ENCODE data around the gene FAM8A1. TPM values are rescaled to one million over a fixed set of nuclear protein-coding genes. Genes with fewer than 3 reads are reported as not detected.

Gene FAM8A1
- total RNA-seq, 1 donor from 2014 or later = 6.4 TPM

GRCh38 chr6:17601386-17601703 lies 1.2 kb downstream of the FAM8A1 start:
- TF ChIP-seq, protein P1, sequence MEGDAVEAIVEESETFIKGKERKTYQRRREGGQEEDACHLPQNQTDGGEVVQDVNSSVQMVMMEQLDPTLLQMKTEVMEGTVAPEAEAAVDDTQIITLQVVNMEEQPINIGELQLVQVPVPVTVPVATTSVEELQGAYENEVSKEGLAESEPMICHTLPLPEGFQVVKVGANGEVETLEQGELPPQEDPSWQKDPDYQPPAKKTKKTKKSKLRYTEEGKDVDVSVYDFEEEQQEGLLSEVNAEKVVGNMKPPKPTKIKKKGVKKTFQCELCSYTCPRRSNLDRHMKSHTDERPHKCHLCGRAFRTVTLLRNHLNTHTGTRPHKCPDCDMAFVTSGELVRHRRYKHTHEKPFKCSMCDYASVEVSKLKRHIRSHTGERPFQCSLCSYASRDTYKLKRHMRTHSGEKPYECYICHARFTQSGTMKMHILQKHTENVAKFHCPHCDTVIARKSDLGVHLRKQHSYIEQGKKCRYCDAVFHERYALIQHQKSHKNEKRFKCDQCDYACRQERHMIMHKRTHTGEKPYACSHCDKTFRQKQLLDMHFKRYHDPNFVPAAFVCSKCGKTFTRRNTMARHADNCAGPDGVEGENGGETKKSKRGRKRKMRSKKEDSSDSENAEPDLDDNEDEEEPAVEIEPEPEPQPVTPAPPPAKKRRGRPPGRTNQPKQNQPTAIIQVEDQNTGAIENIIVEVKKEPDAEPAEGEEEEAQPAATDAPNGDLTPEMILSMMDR (conservative IDR thresholded peaks at IDR 0.05; ENCODE audit: low read depth, low read length) = no peak
- DNase-seq (ENCODE audit: low read depth) = no peak
- peak overlapping the region; percentile 83 for H3K4me3 ChIP-seq (ENCODE audit: low read depth, low read length)

- no peak overlapping the region for H3K4me3 ChIP-seq (ENCODE audit: low read depth, low read length)
- DNase-seq (ENCODE audit: low read depth) = no peak
- TF ChIP-seq, protein P1 (conservative IDR thresholded peaks at IDR 0.05; ENCODE audit: low read depth, low read length) = no peak
Measured at GRCh38 chr6:17602888-17603287, 2.8 kb downstream of the FAM8A1 start.

DNA sequence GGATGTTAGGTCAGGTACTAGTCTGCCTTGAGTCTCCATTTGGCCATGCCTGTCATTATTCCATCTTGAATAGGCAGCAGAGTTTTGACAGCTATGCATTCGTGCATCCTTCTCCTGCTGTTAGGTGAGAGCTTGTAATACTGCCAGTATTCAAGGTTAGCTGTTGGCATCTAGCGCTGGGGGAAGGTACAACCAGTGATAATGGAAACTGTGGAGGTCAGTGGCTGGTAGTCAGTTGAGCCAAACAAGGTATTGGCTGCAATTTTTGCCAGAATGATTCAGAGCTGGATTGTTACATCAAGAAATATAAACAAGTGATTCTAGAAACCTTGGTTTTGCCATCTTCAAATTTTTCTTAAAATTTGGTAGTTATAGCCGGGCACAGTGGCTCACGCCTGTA lies 6.5 kb downstream of the FAM8A1 start:
- TF ChIP-seq, protein P1 (conservative IDR thresholded peaks at IDR 0.05; ENCODE audit: low read depth, low read length) = no peak
- no peak for DNase-seq (ENCODE audit: low read depth)
- no peak overlapping the region for H3K4me3 ChIP-seq (ENCODE audit: low read depth, low read length)

DNA sequence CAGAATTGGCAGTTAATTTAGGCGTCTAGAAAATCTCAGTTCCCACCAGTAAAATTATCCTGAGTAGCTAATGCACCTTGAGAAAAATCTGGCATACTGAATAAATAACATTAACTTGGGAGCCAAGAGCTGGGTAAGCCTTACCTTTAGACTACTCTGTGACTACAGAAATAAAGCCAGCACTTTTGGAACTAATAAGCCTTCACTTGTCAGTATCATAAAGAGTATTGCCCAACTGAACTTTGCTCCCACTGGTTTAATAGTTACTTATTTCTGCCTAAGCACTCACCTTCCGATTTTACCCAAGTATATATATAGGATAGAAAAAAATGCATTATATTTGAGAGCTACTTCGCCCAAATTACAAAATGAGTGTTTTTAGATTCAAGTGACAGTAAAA lies 10.7 kb downstream of the FAM8A1 start:
- DNase-seq (ENCODE audit: low read depth) = no peak
- no peak overlapping the region for H3K4me3 ChIP-seq (ENCODE audit: low read depth, low read length)
- TF ChIP-seq, protein P1 (conservative IDR thresholded peaks at IDR 0.05; ENCODE audit: low read depth, low read length) = no peak

- no peak for DNase-seq (ENCODE audit: low read depth)
- TF ChIP-seq, protein P1 (conservative IDR thresholded peaks at IDR 0.05; ENCODE audit: low read depth, low read length) = no peak
- H3K4me3 ChIP-seq (ENCODE audit: low read depth, low read length) = no peak overlapping the region
Measured at GRCh38 chr6:17612048-17612447, 11.9 kb downstream of the FAM8A1 start.

DNA sequence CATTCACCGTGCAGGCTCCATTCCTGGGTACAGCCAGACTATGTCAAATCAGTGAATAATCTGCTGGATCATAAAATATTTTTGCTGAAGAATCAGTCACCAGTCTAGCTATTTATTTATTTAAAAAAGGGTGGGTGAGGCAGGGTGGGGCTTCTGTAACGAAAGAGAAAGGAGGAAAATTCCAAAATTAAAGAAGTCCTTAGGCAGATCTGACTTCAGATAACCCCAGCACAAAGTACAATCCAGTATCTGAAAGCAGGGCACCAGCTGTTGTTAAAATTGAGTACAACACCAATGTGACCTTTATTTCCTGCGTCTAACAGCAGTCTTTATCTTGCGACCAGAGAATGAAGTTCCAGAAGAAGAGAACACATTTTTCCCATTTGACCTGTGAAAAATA lies 15.7 kb downstream of the FAM8A1 start:
- TF ChIP-seq, protein P1 (conservative IDR thresholded peaks at IDR 0.05; ENCODE audit: low read depth, low read length) = no peak
- H3K4me3 ChIP-seq (ENCODE audit: low read depth, low read length) = no peak overlapping the region

DNA sequence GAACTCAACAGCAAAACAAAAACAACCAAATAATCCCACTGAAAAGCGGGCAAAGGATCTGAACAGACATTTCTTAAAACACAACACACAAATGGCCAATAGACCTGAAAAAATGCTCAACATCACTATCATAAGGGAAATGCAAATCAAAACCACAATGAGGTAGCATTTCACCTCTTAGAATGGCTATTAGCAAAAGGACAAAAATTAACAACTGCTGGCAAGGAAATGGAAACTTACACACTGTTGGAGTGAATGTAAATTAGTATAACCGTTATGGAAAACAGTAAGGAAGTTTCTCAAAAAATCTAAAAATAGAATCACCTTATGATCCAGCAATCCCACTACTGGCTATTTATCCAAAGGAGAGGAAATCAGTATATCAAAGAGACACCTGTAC lies 20.9 kb downstream of the FAM8A1 start:
- TF ChIP-seq, protein P1 (conservative IDR thresholded peaks at IDR 0.05; ENCODE audit: low read depth, low read length) = no peak
- no peak for DNase-seq (ENCODE audit: low read depth)
- H3K4me3 ChIP-seq (ENCODE audit: low read depth, low read length) = no peak overlapping the region

More for the DNA sequence above, 15.7 kb downstream of the FAM8A1 start:
- no peak for DNase-seq (ENCODE audit: low read depth)
